ENCODE results near the gene PLPP2.

Gene PLPP2

GRCh38 chr19:305240-306150 lies 14.3 kb upstream of the PLPP2 start:
- no peak overlapping the region for H3K4me3 ChIP-seq (replicated peaks in 1 of 2; ENCODE audit: low read depth in 2 of 2, low read length in 2 of 2)
- TF ChIP-seq CTCF (IDR thresholded peaks at IDR 0.05; ENCODE audit: low read depth, low read length), result no peak
- no peak for DNase-seq (ENCODE audit: low read depth in 2 of 2)

GRCh38 chr19:296476-297225 lies 5.4 kb upstream of the PLPP2 start:
- no peak overlapping the region for H3K4me3 ChIP-seq (replicated peaks in 1 of 2; ENCODE audit: low read depth in 2 of 2, low read length in 2 of 2)
- TF ChIP-seq CTCF (IDR thresholded peaks at IDR 0.05; ENCODE audit: low read depth, low read length), result no peak
- no peak for DNase-seq (ENCODE audit: low read depth in 2 of 2)

GRCh38 chr19:295687-296370 lies 4.6 kb upstream of the PLPP2 start:
- no peak for TF ChIP-seq CTCF (IDR thresholded peaks at IDR 0.05; ENCODE audit: low read depth, low read length)
- DNase-seq (ENCODE audit: low read depth in 2 of 2), result no peak
- H3K4me3 ChIP-seq (replicated peaks in 1 of 2; ENCODE audit: low read depth in 2 of 2, low read length in 2 of 2), result no peak overlapping the region

DNA sequence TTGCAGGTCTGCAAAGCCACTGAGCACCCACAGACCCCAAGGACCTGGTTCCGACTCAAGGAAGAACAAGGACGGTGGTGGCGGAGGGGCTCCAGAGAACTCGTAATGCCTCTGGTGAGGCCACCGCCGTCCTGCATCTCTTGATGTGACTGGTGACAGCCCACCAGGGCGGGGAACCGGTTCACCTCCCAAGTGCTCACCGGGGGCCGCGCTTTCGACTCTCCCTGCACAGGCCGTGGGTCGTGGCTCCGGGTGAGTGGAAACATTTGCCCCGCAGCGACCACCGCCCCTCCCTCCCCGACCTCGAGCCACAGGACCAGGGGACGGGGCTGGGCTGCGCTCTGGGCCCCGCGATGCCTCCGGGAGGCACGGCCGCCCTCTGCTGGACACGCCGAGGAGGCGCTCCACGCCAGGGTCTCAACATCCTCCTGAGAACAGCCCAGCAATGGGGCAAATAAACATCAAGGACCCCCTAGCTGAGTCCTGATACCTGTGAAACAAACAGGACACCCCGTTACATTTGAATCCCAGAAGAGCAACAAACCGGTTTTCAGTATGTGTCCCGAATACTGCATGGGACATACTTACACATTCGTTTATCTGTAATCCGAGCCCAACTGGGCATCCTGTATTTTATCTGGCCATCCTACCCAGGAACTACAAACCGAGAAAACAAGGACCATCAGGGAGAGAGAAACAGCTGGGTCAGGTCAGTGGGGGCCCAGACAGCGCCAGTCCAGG lies 3.9 kb upstream of the PLPP2 start:
- DNase-seq (ENCODE audit: low read depth in 2 of 2), result peak; percentile 29 to 50
- peak; percentile 79 for TF ChIP-seq CTCF (IDR thresholded peaks at IDR 0.05; ENCODE audit: low read depth, low read length)
- H3K4me3 ChIP-seq (replicated peaks in 1 of 2; ENCODE audit: low read depth in 2 of 2, low read length in 2 of 2), result no peak overlapping the region

DNA sequence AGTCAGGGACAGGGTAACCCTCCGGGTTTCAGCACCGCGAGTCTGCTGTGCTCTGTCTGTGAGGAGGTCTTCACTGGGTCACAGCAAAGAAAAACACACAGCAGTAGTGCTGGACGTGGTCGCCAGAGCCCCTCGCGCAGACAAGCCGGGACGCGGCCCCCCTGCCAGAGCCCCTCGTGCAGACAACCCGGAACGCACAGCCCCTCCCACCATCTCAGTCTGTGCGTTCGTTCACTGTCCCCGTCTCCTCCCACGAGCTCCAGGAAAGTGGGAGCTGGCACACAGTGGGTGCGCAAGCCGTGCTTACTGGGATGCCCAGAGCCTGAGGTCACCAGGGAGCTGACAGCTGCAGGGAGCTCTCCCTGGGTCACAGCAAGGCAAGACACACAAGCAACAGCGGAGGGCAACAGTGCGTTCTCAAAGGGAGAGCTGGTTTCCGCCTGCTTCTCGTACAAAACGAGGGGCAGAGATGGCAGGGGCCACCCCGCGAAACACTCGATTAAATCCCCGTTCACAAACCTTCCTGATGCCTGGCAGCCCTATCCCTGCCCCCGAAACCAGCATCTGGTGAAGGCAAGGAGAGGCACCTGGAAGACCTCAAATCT lies 3.2 kb upstream of the PLPP2 start:
- DNase-seq (ENCODE audit: low read depth in 2 of 2), result peak in 1 of 2 donors; percentile 16
- no peak overlapping the region for H3K4me3 ChIP-seq (replicated peaks in 1 of 2; ENCODE audit: low read depth in 2 of 2, low read length in 2 of 2)
- TF ChIP-seq CTCF (IDR thresholded peaks at IDR 0.05; ENCODE audit: low read depth, low read length), result no peak

Data from cardiac fibroblast (primary cell).